ENCODE results near the gene RBM4. TPM values are rescaled to one million over a fixed set of nuclear protein-coding genes. Genes with fewer than 3 reads are reported as not detected.

The RBM4 gene
- total and polyA plus RNA-seq, 2 donors from 2014 or later = 125 to 168 TPM

DNA sequence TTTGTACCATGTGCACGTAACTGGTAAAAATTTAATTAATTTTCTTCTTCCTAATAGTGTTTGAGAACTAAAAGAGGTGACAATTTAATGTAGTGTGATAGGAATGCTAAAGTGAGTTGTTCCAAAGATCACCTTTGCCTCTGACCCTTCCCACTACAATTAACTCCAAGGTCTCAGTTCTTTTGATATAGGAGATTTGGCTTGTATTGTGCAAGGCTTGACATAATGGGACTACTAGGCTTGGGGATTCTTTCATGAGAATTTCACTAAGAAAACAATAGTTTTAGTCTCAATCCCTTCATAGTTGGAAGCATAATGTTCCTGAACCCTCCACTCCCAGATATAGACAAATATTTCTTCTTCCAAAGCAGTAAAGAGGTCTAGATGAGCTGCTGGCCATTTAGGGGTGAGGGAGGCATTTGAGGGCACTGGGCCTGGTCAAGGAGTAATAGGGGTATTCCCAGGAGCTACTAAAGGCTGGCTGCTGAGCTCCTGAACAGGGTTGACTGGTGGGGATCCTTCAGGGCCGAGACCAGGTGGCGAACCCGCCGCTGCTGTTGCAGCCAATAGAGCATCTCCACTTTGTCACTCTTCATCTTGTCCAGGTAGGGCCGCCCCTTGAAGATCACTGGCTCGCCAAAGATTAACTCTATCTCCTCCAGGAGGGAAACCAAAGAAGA, 48.4 kb upstream of the RBM4 start:
- Histone ChIP-seq H3K27ac (ENCODE audit: low read depth in 2 of 2, low read length in 2 of 2) (no peak overlapping the region), H3K36me3 (ENCODE audit: control insufficient read depth in 2 of 3, insufficient read depth in 3 of 3, low read length in 3 of 3) (no peaks in the 10 kb centered on the region), H3K9me3 (ENCODE audit: control insufficient read depth in 2 of 3, insufficient read depth in 1 of 3, low read length in 3 of 3) (no peaks in the 10 kb centered on the region), H3K27me3 (ENCODE audit: control insufficient read depth, insufficient read depth, low read length) (no peaks in the 10 kb centered on the region), H3K4me1 (ENCODE audit: control insufficient read depth in 2 of 3, insufficient read depth in 2 of 3, low read depth in 1 of 3, low read length in 3 of 3) (peaks cover 0 to 19% (median 14%) of the 10 kb centered on the region in 3 donors), H3K4me3 (ENCODE audit: low read length in 3 of 3) (no peak overlapping the region), H3K9ac (ENCODE audit: low read length in 3 of 3) (no peak overlapping the region)
- FAIRE-seq = no peak
- TF ChIP-seq, protein P1, sequence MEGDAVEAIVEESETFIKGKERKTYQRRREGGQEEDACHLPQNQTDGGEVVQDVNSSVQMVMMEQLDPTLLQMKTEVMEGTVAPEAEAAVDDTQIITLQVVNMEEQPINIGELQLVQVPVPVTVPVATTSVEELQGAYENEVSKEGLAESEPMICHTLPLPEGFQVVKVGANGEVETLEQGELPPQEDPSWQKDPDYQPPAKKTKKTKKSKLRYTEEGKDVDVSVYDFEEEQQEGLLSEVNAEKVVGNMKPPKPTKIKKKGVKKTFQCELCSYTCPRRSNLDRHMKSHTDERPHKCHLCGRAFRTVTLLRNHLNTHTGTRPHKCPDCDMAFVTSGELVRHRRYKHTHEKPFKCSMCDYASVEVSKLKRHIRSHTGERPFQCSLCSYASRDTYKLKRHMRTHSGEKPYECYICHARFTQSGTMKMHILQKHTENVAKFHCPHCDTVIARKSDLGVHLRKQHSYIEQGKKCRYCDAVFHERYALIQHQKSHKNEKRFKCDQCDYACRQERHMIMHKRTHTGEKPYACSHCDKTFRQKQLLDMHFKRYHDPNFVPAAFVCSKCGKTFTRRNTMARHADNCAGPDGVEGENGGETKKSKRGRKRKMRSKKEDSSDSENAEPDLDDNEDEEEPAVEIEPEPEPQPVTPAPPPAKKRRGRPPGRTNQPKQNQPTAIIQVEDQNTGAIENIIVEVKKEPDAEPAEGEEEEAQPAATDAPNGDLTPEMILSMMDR (IDR thresholded peaks at IDR 0.05; ENCODE audit: borderline replicate concordance, extremely low read depth, insufficient read depth) = no peak
- no peak for DNase-seq
- intact Hi-C loops (cut with DNase I) = no loop called here

DNA sequence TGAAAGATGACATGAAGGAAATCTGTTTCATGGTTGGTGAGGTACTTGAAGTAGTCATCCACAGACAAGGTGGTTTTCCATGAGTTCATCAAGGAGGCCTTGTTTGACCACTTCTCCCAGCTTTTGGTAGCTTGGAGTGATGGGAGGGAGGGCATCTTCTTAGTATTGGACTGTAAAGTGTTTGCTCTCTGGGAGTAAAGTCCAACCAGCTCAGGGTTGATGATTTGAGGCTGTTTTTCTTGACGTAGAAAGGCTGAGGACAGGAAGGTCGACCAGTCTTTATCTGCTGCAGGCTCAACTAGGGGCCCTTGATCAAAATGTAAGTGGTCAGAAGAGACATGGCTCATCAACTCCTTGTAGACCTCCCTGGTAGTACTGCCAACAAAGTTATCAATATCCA, 47.3 kb upstream of the RBM4 start:
- H3K36me3 ChIP-seq (ENCODE audit: control insufficient read depth in 2 of 3, insufficient read depth in 3 of 3, low read length in 3 of 3) = no peaks in the 10 kb centered on the region
- TF ChIP-seq, protein P1 (IDR thresholded peaks at IDR 0.05; ENCODE audit: borderline replicate concordance, extremely low read depth, insufficient read depth) = no peak
- H3K27me3 ChIP-seq (ENCODE audit: control insufficient read depth, insufficient read depth, low read length) = no peaks in the 10 kb centered on the region
- no peak overlapping the region for H3K27ac ChIP-seq (ENCODE audit: low read depth in 2 of 2, low read length in 2 of 2)
- FAIRE-seq (no peak), DNase-seq (no peak)
- H3K4me1 ChIP-seq (ENCODE audit: control insufficient read depth in 2 of 3, insufficient read depth in 2 of 3, low read depth in 1 of 3, low read length in 3 of 3) = peaks cover 0 to 24% (median 20%) of the 10 kb centered on the region in 3 donors
- H3K4me3 ChIP-seq (ENCODE audit: low read length in 3 of 3) = no peak overlapping the region
- intact Hi-C loops (cut with DNase I) = no loop called here
- no peak overlapping the region for H3K9ac ChIP-seq (ENCODE audit: low read length in 3 of 3)
- H3K9me3 ChIP-seq (ENCODE audit: control insufficient read depth in 2 of 3, insufficient read depth in 1 of 3, low read length in 3 of 3) = no peaks in the 10 kb centered on the region

DNA sequence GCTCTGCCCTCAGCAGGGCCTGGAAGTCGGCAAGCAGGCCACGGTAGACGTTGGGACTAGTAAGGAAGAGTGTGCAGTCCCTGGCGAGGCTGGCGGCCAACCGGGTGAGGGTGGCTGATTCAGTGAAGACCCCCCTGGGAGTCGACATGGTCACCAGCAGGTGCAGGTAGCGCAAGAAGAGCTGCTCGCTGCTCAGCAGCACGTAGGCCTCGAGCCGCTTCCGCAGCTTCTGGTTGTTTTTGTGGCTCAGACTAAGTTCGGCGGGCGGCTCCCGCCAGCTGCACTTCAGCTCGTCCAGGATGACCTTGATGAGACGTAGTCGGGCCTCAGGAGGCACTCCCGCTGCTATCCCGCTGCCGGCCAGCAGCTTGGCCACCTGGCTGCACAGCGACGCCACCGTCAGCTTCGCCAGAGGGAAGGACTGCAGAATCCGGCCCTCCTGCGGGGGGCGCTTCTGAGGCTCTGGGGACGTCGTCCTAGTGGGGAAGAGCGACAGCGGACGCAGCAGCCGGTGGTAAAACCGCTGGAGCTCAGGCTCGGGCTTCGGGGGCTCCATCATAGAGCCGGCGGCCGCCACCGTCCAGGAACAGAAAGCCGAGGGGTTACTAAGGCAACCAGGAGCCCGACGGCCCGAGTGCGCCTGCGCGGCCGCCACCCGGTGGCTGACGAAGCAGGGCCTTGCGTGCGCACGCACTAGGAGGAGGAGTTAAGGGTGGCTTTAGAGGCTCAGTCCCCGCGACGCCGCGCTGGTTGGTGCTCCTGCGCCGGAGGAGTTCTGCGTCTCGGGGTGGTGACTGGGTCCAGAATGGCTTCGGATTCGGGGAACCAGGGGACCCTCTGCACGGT, 45.8 kb upstream of the RBM4 start, which contains the start of the genes CCDC87 and CCS:
CCDC87 (minus strand) TSS at position 607 of the 846 bp plus-strand sequence; CDS start at position 559, 48 bp downstream.
CCS (plus strand) TSS at position 729 of the 846 bp plus-strand sequence; CDS start at position 806, 77 bp downstream.
- H3K9ac ChIP-seq (ENCODE audit: low read length in 3 of 3) = peak within 1 kb of the TSS; percentile 30 to 90 (median 81)
- H3K27me3 ChIP-seq (ENCODE audit: control insufficient read depth, insufficient read depth, low read length) = no peaks in the 10 kb centered on the region
- intact Hi-C loops (cut with DNase I) = no loop called here
- peak within 1 kb of the TSS; percentile 60 to 81 for H3K27ac ChIP-seq (ENCODE audit: low read depth in 2 of 2, low read length in 2 of 2)
- TF ChIP-seq, protein P1 (IDR thresholded peaks at IDR 0.05; ENCODE audit: borderline replicate concordance, extremely low read depth, insufficient read depth) = peak; percentile 41
- peak within 1 kb of the TSS; percentile 68 to 90 (median 72) for H3K4me3 ChIP-seq (ENCODE audit: low read length in 3 of 3)
- H3K4me1 ChIP-seq (ENCODE audit: control insufficient read depth in 2 of 3, insufficient read depth in 2 of 3, low read depth in 1 of 3, low read length in 3 of 3) = peaks cover 0 to 24% (median 20%) of the 10 kb centered on the region in 3 donors
- no peaks in the 10 kb centered on the region for H3K36me3 ChIP-seq (ENCODE audit: control insufficient read depth in 2 of 3, insufficient read depth in 3 of 3, low read length in 3 of 3)
- FAIRE-seq (no peak), DNase-seq (peak; percentile 95 to 99 (median 97))
- no peaks in the 10 kb centered on the region for H3K9me3 ChIP-seq (ENCODE audit: control insufficient read depth in 2 of 3, insufficient read depth in 1 of 3, low read length in 3 of 3)

All from kidney (tissue), 14 donors.